Upper lobe of left lung (tissue), 4 donors: ENCODE data around the gene MZT2A.

ENCODE experiments used
- CTCF ChIP-seq, 6 experiments: fragments of 450-650 bp in 4 of 6; fragments of 200-600 bp in 2 of 6; sonication (generic) in 2 of 6; IDR thresholded peaks; one replicate each; pipeline ENCODE4 v1.5.1; 2016 to 2019; ENCODE audit warnings: antibody characterized with exemption in 6 of 6
- EP300 ChIP-seq, 4 donors: sonication (generic); formaldehyde crosslinking; IDR thresholded peaks; one replicate each; pipeline ENCODE4 v1.5.1; 2017; ENCODE audit warnings: antibody characterized with exemption in 4 of 4, control low read depth in 2 of 4
- POLR2A ChIP-seq, 4 donors: fragments of 450-650 bp; IDR thresholded peaks; one replicate each; pipeline ENCODE4 v1.5.1; 2016 to 2017; ENCODE audit warnings: antibody characterized with exemption in 4 of 4, mild to moderate bottlenecking in 2 of 4
- POLR2AphosphoS5 ChIP-seq, 2 donors: sonication (generic); formaldehyde crosslinking; IDR thresholded peaks; one replicate each; pipeline ENCODE4 v1.5.1; 2017; ENCODE audit warnings: antibody characterized with exemption in 2 of 2

DNA sequence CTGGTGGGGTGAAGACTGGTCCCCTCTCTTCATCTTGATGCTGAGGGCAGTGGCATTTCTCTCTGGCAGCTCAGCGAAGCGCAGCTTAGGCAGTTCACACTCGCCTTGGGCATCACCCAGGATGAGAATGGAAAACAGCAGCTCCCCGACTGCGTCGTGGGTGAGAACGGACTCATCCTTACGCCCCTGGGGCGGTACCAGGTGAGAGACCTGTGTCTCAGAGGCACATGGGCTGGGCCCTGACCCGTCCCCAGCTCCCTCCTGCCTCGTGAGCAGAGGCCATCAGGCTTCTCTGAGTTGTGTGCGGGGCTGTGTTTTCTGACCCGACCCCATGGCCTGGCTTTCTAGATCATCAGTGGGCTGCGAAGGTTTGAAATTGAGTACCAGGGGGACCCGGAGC is 27.3 kb upstream of the MZT2A start:
- TF ChIP-seq CTCF (IDR thresholded peaks at IDR 0.05) = no peak
- no peak for TF ChIP-seq POLR2A (IDR thresholded peaks at IDR 0.05)
- no peak for TF ChIP-seq EP300 (IDR thresholded peaks at IDR 0.05)
- no peak for TF ChIP-seq POLR2AphosphoS5 (IDR thresholded peaks at IDR 0.05)
